CD4-positive, alpha-beta T cell (primary cell): ENCODE data around the gene ARHGAP6. TPM values are rescaled to one million over a fixed set of nuclear protein-coding genes. Genes with fewer than 3 reads are reported as not detected.

Experiments used
- ATAC-seq: fragments of 200-7000 bp; cut with Tn5 transposase; one replicate; pipeline ENCODE4 v1.10.0; 2022; ENCODE audit warnings: mild to moderate bottlenecking; ENCODE audit not compliant: poor library complexity
- CTCF ChIA-PET: fragments of 350-600 bp; sonication (Branson Sonifier 250); formaldehyde crosslinking; loops from one replicate; lab custom pipeline; 2021; ENCODE audit warnings: antibody characterized with exemption, inconsistent platforms; lab: Charles Lee
- POLR2A ChIA-PET: fragments of 350-600 bp; sonication (Branson Sonifier 250); formaldehyde crosslinking; loops from one replicate; lab custom pipeline; 2021; ENCODE audit warnings: antibody characterized with exemption, inconsistent platforms; lab: Charles Lee
- DNase-seq, 14 experiments: peaks; one replicate each; pipeline ENCODE4 v3.0.0-alpha.2; 2013 to 2020; ENCODE audit warnings: mixed read lengths in 2 of 14
- H3K27ac ChIP-seq, 2 donors: one replicate each; pipeline versions ENCODE4 v1.5.1 to v1.7.0; 2013; ENCODE audit warnings: low read length in 2 of 2, low read depth in 1 of 2, mild to moderate bottlenecking in 1 of 2
- H3K27me3 ChIP-seq, 2 experiments: 1 replicate in 1 of 2; 2 replicates in 1 of 2; pipeline versions ENCODE4 v1.6.1 to v1.7.0; 2013; ENCODE audit warnings: low read length in 2 of 2, control low read depth in 1 of 2, mild to moderate bottlenecking in 1 of 2, moderate library complexity in 1 of 2; ENCODE audit not compliant: insufficient read depth in 2 of 2, control insufficient read depth in 1 of 2
- H3K36me3 ChIP-seq: one replicate; pipeline ENCODE4 v1.6.1; 2013; ENCODE audit warnings: low read length, control low read depth; ENCODE audit not compliant: insufficient read depth
- H3K4me1 ChIP-seq: one replicate; pipeline ENCODE4 v1.6.1; 2013; ENCODE audit warnings: low read length, control low read depth; ENCODE audit not compliant: insufficient read depth
- H3K4me3 ChIP-seq: one replicate; pipeline ENCODE4 v1.5.1; 2013; ENCODE audit warnings: mild to moderate bottlenecking, low read length, moderate library complexity
- H3K9me3 ChIP-seq, 2 experiments: 1 replicate in 1 of 2; 2 replicates in 1 of 2; pipeline versions ENCODE4 v1.6.1 to v1.7.0; 2013; ENCODE audit warnings: low read length in 2 of 2, mild to moderate bottlenecking in 2 of 2, control low read depth in 1 of 2, moderate library complexity in 1 of 2; ENCODE audit not compliant: control insufficient read depth in 1 of 2, insufficient read depth in 1 of 2
- H3K27ac Mint-ChIP-seq: one replicate; pipeline ENCODE4 v1.8.0; 2020; ENCODE audit warnings: mixed read lengths
- H3K27me3 Mint-ChIP-seq: one replicate; pipeline ENCODE4 v1.8.0; 2021; ENCODE audit warnings: mixed read lengths
- H3K36me3 Mint-ChIP-seq: one replicate; pipeline ENCODE4 v1.8.0; 2021; ENCODE audit warnings: low read depth, mixed read lengths
- H3K4me1 Mint-ChIP-seq: one replicate; pipeline ENCODE4 v1.8.0; 2021; ENCODE audit warnings: low read depth, mixed read lengths
- H3K4me3 Mint-ChIP-seq: one replicate; pipeline ENCODE4 v1.8.0; 2020; ENCODE audit warnings: mild to moderate bottlenecking, mixed read lengths
- H3K9me3 Mint-ChIP-seq: one replicate; pipeline ENCODE4 v1.8.0; 2020; ENCODE audit warnings: mixed read lengths
- intact Hi-C, 2 experiments: fragments of 100-400 bp; cut with DNase I in 1 of 2; cut with micrococcal nuclease in 1 of 2; formaldehyde crosslinking; loops; one replicate each; pipeline versions ENCODE4 v1.15.1 to v1.9.0; 2023 to 2025; cut with DNase I, micrococcal nuclease
- total RNA-seq, 174 experiments: library from RNA in 2 of 174; stranded (reverse) in 2 of 174; gene quantifications; one replicate each; pipeline ENCODE4 v1.2.3 and lab custom pipeline; 2021 to 2026
- TF ChIP-seq, protein P1 (sequence below): fragments of 200-600 bp; IDR thresholded peaks from one replicate; pipeline ENCODE4 v1.8.0; 2022; ENCODE audit warnings: antibody characterized with exemption, mild to moderate bottlenecking

ARHGAP6 gene
- total RNA-seq, 2 experiments from 2014 or later = not detected

DNA sequence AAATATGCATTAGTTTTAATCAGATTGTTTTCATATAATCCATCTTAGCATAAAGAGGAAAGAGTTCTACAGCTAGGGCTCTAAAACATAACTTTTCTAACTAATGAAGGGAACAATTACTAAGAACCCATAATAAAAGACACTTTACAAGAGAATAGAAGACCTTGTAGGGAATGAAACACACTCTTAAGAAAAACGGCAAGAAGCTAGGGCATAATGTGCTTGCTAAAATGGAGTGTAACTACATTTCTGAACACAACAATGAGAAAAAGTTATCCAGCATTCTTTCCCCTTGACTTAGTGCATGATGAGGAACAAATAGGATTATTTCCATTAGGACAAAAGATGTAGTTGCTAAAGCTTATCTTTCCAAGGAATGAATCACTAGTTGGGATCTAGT, 54.6 kb downstream of the ARHGAP6 start:
- H3K4me3 Mint-ChIP-seq = no peak overlapping the region
- no peak overlapping the region for H3K27ac ChIP-seq
- ChIA-PET CTCF (no interaction called here), POLR2A (no interaction called here)
- H3K4me1 ChIP-seq = no peaks in the 10 kb centered on the region
- no peaks in the 10 kb centered on the region for H3K36me3 Mint-ChIP-seq
- DNase-seq (no peak), ATAC-seq (no peak)
- no peaks in the 10 kb centered on the region for H3K27me3 ChIP-seq
- TF ChIP-seq, protein P1, sequence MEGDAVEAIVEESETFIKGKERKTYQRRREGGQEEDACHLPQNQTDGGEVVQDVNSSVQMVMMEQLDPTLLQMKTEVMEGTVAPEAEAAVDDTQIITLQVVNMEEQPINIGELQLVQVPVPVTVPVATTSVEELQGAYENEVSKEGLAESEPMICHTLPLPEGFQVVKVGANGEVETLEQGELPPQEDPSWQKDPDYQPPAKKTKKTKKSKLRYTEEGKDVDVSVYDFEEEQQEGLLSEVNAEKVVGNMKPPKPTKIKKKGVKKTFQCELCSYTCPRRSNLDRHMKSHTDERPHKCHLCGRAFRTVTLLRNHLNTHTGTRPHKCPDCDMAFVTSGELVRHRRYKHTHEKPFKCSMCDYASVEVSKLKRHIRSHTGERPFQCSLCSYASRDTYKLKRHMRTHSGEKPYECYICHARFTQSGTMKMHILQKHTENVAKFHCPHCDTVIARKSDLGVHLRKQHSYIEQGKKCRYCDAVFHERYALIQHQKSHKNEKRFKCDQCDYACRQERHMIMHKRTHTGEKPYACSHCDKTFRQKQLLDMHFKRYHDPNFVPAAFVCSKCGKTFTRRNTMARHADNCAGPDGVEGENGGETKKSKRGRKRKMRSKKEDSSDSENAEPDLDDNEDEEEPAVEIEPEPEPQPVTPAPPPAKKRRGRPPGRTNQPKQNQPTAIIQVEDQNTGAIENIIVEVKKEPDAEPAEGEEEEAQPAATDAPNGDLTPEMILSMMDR = no peak
- H3K27ac Mint-ChIP-seq = no peak overlapping the region
- no peaks in the 10 kb centered on the region for H3K9me3 ChIP-seq
- no peak overlapping the region for H3K4me3 ChIP-seq
- H3K36me3 ChIP-seq = no peaks in the 10 kb centered on the region
- peaks cover 8% of the 10 kb centered on the region for H3K27me3 Mint-ChIP-seq
- intact Hi-C loops = no loop called here
- no peaks in the 10 kb centered on the region for H3K9me3 Mint-ChIP-seq
- H3K4me1 Mint-ChIP-seq = no peaks in the 10 kb centered on the region

DNA sequence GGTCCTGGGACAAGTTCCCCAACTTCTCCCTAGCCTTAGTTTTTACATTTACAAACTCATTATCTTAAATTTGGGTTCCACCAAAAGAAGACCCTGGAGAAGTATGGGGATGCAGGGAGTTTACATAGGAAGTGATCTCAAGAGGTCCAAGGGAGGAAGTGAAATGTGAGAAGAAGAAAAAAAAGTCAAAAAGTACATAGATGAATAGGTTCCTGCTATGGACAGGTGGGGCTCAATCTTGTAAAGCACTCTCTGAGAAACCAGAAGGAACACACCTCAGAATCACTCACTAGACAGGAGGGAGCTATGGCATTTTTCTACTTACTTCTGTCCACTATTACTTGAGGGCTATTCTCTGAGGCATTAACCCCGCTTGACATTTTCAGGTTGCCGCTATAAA, 56.6 kb downstream of the ARHGAP6 start:
- Mint-ChIP-seq H3K4me3 (no peak overlapping the region), H3K27ac (no peak overlapping the region), H3K4me1 (no peaks in the 10 kb centered on the region), H3K27me3 (peaks cover 8% of the 10 kb centered on the region), H3K9me3 (no peaks in the 10 kb centered on the region), H3K36me3 (no peaks in the 10 kb centered on the region)
- ATAC-seq = no peak
- Histone ChIP-seq H3K27me3 (no peaks in the 10 kb centered on the region), H3K36me3 (no peaks in the 10 kb centered on the region), H3K27ac (no peak overlapping the region), H3K9me3 (no peaks in the 10 kb centered on the region), H3K4me3 (no peak overlapping the region), H3K4me1 (no peaks in the 10 kb centered on the region)
- POLR2A ChIA-PET = no interaction called here
- intact Hi-C loops = no loop called here
- CTCF ChIA-PET = no interaction called here
- no peak for DNase-seq
- TF ChIP-seq, protein P1 = no peak

DNA sequence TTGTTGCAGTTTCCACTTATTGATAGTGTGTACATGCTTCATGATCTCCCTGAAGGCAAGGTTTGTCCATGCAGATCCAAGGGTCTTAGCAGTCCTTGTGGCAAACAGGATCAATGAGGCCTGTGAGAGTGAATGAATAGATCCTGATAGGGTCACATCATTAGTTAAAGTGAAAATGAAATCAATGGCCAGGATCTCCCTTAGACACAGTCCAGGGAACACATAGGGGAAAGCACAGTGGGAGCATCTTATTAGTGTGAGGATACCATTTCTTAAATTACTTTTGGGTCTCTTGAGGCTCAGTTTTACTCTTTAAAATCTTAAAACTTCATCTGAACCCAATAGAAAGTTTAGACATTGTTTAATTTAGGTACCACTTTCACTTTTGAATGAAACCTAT, 59.3 kb downstream of the ARHGAP6 start:
- Histone ChIP-seq H3K27me3 (no peaks in the 10 kb centered on the region), H3K4me3 (no peak overlapping the region), H3K27ac (no peak overlapping the region), H3K36me3 (no peaks in the 10 kb centered on the region), H3K9me3 (no peaks in the 10 kb centered on the region), H3K4me1 (no peaks in the 10 kb centered on the region)
- DNase-seq (no peak), ATAC-seq (no peak)
- TF ChIP-seq, protein P1 = no peak
- no peak overlapping the region for H3K4me3 Mint-ChIP-seq
- no peaks in the 10 kb centered on the region for H3K27me3 Mint-ChIP-seq
- ChIA-PET CTCF (no interaction called here), POLR2A (no interaction called here)
- no peaks in the 10 kb centered on the region for H3K36me3 Mint-ChIP-seq
- no peaks in the 10 kb centered on the region for H3K9me3 Mint-ChIP-seq
- intact Hi-C loops = no loop called here
- H3K4me1 Mint-ChIP-seq = no peaks in the 10 kb centered on the region
- H3K27ac Mint-ChIP-seq = no peak overlapping the region
